Activated CD8-positive, alpha-beta T cell treated with anti-CD3 and anti-CD28 coated beads for 36 hours (primary cell): ENCODE results near the gene NIPAL3. TPM values are rescaled to one million over a fixed set of nuclear protein-coding genes. Genes with fewer than 3 reads are reported as not detected.
"Not testable (repeated sequence)": the region's sequence is repeated elsewhere in the genome, so short reads cannot be mapped to it uniquely, and the experiment has no call there.

Experiments
- ATAC-seq: fragments of 200-7000 bp; cut with Tn5 transposase; one replicate; pipeline ENCODE4 v1.10.0; 2021; ENCODE audit warnings: mild to moderate bottlenecking, moderate library complexity
- CTCF ChIA-PET: fragments of 350-600 bp; sonication (Branson Sonifier 250); formaldehyde crosslinking; loops from one replicate; lab custom pipeline; 2021; ENCODE audit warnings: antibody characterized with exemption; lab: Charles Lee
- POLR2A ChIA-PET: fragments of 350-600 bp; sonication (Branson Sonifier 250); formaldehyde crosslinking; loops from one replicate; lab custom pipeline; 2021; ENCODE audit warnings: antibody characterized with exemption; lab: Charles Lee
- DNase-seq: peaks from one replicate; pipeline ENCODE4 v3.0.0-alpha.2; 2020
- H3K27ac Mint-ChIP-seq: one replicate; pipeline ENCODE4 v1.8.0; 2021; ENCODE audit warnings: mild to moderate bottlenecking, mixed read lengths
- H3K27me3 Mint-ChIP-seq: one replicate; pipeline ENCODE4 v1.8.0; 2021; ENCODE audit warnings: mixed read lengths
- H3K36me3 Mint-ChIP-seq: one replicate; pipeline ENCODE4 v1.8.0; 2021; ENCODE audit warnings: low read depth, mixed read lengths
- H3K4me1 Mint-ChIP-seq: one replicate; pipeline ENCODE4 v1.8.0; 2021; ENCODE audit warnings: low read depth, mixed read lengths
- H3K4me3 Mint-ChIP-seq: one replicate; pipeline ENCODE4 v1.8.0; 2021; ENCODE audit warnings: mild to moderate bottlenecking, moderate library complexity, mixed read lengths
- H3K9me3 Mint-ChIP-seq: one replicate; pipeline ENCODE4 v1.8.0; 2021; ENCODE audit warnings: mixed read lengths
- CTCF ChIP-seq: fragments of 200-600 bp; IDR thresholded peaks from one replicate; pipeline ENCODE4 v1.8.0; 2022; ENCODE audit warnings: antibody characterized with exemption, mild to moderate bottlenecking
- intact Hi-C: fragments of 100-400 bp; cut with micrococcal nuclease; formaldehyde crosslinking; loops from one replicate; pipeline ENCODE4 v1.10.0; 2022
- total RNA-seq, 2 experiments: library from RNA; stranded (reverse); gene quantifications; one replicate each; pipeline ENCODE4 v1.2.3, GENCODE V29; 2021

Gene NIPAL3
- total RNA-seq, 2 experiments from 2014 or later, result 33.2 to 33.3 TPM

GRCh38 chr1:24442764-24443163 is 27.2 kb downstream of the NIPAL3 start:
- no peak overlapping the region for H3K27ac Mint-ChIP-seq
- no peaks in the 10 kb centered on the region for H3K9me3 Mint-ChIP-seq
- peaks cover 29% of the 10 kb centered on the region for H3K36me3 Mint-ChIP-seq
- DNase-seq (no peak), ATAC-seq (no peak)
- intact Hi-C loops, result no loop called here
- TF ChIP-seq CTCF, result no peak
- H3K4me3 Mint-ChIP-seq, result no peak overlapping the region
- POLR2A ChIA-PET, result interaction anchor here (1.0 to 3.3 kb wide), 2 partner anchors 10 to 18 kb away, joined by 4 to 12 read pairs; no protein-coding TSS in a partner anchor
- H3K4me1 Mint-ChIP-seq, result peaks cover 3% of the 10 kb centered on the region
- CTCF ChIA-PET, result interaction anchor here (0.8 to 4.7 kb wide), 8 partner anchors 16 to 763 kb away, joined by 3 to 19 read pairs (median 4); no protein-coding TSS in a partner anchor
- H3K27me3 Mint-ChIP-seq, result no peaks in the 10 kb centered on the region

GRCh38 chr1:24443241-24443656 is 27.6 kb downstream of the NIPAL3 start:
- H3K27ac Mint-ChIP-seq, result no peak overlapping the region
- POLR2A ChIA-PET, result interaction anchor here (1.0 to 3.3 kb wide), 2 partner anchors 11 to 18 kb away, joined by 4 to 12 read pairs; no protein-coding TSS in a partner anchor

GRCh38 chr1:24446446-24446845 is 30.8 kb downstream of the NIPAL3 start:
- H3K27me3 Mint-ChIP-seq, H3K4me1 Mint-ChIP-seq, H3K4me3 Mint-ChIP-seq, ATAC-seq, POLR2A ChIA-PET, DNase-seq, H3K27ac Mint-ChIP-seq, CTCF ChIA-PET, H3K9me3 Mint-ChIP-seq, intact Hi-C loops: not testable (repeated sequence)
- H3K36me3 Mint-ChIP-seq, result peaks cover 34% of the 10 kb centered on the region

More at GRCh38 chr1:24443241-24443656, 27.6 kb downstream of the NIPAL3 start:
- Mint-ChIP-seq H3K27me3 (no peaks in the 10 kb centered on the region), H3K36me3 (peaks cover 29% of the 10 kb centered on the region), H3K9me3 (no peaks in the 10 kb centered on the region), H3K4me1 (peaks cover 3% of the 10 kb centered on the region), H3K4me3 (no peak overlapping the region)
- no peak for TF ChIP-seq CTCF
- ATAC-seq (no peak), DNase-seq (no peak)
- intact Hi-C loops, result no loop called here
- CTCF ChIA-PET, result interaction anchor here (1.2 to 4.7 kb wide), 6 partner anchors 16 to 762 kb away, joined by 4 to 19 read pairs (median 4); no protein-coding TSS in a partner anchor

- Mint-ChIP-seq H3K27ac (no peak overlapping the region), H3K4me1 (no peaks in the 10 kb centered on the region), H3K9me3 (no peaks in the 10 kb centered on the region), H3K27me3 (no peaks in the 10 kb centered on the region), H3K4me3 (no peak overlapping the region), H3K36me3 (peaks cover 43% of the 10 kb centered on the region)
- ATAC-seq, result no peak
- no peak for TF ChIP-seq CTCF
- no peak for DNase-seq
- intact Hi-C loops, result no loop called here
- ChIA-PET POLR2A (no interaction called here), CTCF (no interaction called here)
Measured at GRCh38 chr1:24450316-24450715, 34.7 kb downstream of the NIPAL3 start.

GRCh38 chr1:24450857-24451397 is 35.3 kb downstream of the NIPAL3 start:
- no peak overlapping the region for H3K27ac Mint-ChIP-seq
- ATAC-seq, result no peak
- DNase-seq, result no peak
- no peaks in the 10 kb centered on the region for H3K9me3 Mint-ChIP-seq
- no peaks in the 10 kb centered on the region for H3K4me1 Mint-ChIP-seq
- H3K36me3 Mint-ChIP-seq, result peaks cover 39% of the 10 kb centered on the region
- ChIA-PET POLR2A (interaction anchor here (0.7 kb wide), 1 partner anchor 10 kb away, joined by 4 read pairs; no protein-coding TSS in a partner anchor), CTCF (no interaction called here)
- no peak overlapping the region for H3K4me3 Mint-ChIP-seq
- no peaks in the 10 kb centered on the region for H3K27me3 Mint-ChIP-seq
- intact Hi-C loops, result no loop called here
- no peak for TF ChIP-seq CTCF
